ENCODE measurements around the gene SORCS2.

The SORCS2 gene

DNA sequence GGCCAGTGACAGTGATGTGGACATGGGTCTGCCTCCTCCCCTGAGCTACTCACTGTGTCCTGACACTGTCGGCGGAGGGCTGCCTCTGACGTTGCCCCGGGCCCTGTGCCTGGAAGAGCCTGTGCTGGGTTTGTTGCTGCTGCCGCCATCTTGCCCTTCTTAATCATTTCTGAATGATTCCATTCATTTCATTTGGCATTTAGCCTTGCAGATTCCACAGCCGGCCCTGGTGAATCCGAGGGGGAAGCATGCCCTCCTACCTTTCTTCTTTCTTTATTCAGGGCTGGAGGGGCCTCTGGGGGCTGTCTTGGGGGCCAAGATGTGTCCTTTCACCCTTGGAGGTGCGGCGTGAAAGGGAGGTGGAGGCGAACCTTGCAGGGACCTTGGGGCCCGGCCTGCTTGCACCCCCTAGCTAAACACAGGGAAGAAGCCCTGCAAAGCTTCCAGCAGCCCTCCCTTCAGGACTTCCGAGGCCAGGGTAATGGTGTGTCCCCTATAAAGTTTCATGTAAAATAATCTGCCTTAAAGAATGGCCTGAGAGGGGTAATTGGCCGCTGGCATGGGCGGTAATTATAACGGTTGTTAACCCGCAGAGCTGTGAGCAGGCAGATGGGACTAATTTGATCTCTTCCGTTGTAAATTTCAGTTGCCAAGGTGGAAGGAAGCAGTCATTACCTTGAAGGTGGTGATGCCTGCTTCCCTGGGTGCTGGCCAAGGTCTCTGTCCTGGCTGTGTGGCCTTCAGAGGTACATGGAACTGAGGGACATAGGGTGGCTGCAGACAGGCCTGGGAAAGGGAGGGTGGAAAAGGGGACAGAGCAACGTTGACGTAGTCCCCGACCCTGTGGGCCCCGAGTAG is 150.1 kb downstream of the SORCS2 start:
- DNase-seq: no peak

DNA sequence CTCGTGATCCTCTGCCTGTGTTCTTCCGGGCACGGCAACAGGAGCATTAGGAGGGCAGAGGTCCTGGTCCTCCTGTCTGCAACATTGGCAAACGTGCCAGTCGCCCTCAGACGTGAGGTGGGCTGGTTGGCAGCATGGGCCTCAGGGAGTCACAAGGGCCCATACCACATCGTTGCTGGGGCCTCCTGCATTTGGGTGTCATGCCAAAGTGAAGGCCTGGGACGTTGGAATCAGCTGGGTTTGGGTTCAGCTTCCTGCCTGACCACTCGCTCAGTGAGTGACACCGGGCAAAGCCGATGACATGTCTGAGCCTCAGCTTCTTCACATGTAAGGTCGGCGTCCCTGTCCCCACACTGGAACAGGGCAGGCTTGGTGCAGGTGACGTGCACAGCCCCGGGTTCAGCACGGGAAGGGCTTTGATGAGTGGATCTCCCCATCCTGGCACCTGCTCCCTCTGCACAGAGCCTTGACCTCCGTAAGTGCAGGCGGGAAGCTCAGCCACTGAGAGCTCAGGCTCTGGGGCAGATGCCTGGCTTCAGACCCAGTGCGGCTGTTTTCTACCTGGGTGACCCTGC is 150.8 kb downstream of the SORCS2 start:
- DNase-seq: no peak

DNA sequence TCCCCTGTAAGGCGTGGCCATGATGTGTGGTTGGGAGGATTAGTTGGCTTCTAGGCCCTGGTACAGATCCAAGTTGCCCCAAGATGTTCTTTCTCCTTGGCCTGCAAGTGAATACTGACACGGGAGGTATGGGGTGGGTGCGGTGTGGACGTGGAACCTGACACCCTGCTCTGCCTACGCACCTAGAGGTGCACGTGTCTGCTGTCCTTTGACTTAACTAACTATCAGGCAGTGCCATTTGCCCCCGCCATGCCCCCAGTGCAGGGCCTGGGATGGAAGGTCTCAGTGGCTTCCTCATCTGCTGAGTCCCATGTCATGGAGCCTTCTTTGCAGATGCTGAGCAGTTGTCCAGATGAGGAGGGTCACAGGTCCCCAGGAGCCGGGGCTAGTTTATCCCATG is 151.6 kb downstream of the SORCS2 start:
- DNase-seq: no peak

DNA sequence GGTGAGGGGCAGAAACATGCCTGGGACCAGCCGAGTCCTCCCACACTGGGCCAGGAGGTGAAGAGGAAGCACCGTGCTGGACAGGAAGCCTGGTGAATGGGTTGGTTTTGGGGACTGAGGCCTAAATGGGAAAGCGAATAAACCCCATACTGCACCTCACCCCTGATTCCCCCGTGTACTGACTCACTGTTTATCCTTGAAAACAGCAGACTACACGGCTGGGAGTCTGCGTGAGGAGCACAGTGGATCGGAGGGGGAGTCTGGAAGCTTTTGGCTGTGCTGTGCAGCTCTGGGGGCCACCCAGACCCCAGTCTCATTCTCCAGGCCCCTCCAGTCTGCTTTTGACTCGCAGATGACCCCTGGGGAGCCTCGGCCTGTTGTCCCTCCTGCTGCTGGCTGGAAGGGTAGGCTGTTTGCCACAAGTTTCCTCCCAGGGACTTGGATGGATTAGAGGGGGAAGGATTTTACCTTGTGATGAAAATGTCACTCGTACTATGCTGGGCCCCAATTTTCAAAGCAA is 152.4 kb downstream of the SORCS2 start:
- DNase-seq: no peak

DNA sequence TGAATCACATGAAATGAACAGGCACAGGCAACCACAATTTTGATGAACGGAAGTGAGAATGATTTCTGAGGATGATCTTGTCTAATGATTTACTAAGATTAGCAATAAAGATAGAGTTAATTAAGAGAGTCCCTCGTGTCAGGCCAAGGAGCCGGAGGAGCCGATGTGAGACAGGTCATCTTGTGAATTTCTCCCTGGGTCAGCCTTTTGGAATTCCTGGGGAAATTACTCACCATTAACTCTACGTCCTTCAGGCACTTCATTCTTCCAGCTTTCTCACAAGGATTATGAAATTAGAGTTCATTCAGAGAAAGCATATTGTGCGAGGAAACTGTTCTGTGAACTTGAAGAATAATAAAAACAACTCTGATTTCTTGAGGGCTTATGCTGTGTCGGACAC is 155.6 kb downstream of the SORCS2 start:
- no peak for DNase-seq

DNA sequence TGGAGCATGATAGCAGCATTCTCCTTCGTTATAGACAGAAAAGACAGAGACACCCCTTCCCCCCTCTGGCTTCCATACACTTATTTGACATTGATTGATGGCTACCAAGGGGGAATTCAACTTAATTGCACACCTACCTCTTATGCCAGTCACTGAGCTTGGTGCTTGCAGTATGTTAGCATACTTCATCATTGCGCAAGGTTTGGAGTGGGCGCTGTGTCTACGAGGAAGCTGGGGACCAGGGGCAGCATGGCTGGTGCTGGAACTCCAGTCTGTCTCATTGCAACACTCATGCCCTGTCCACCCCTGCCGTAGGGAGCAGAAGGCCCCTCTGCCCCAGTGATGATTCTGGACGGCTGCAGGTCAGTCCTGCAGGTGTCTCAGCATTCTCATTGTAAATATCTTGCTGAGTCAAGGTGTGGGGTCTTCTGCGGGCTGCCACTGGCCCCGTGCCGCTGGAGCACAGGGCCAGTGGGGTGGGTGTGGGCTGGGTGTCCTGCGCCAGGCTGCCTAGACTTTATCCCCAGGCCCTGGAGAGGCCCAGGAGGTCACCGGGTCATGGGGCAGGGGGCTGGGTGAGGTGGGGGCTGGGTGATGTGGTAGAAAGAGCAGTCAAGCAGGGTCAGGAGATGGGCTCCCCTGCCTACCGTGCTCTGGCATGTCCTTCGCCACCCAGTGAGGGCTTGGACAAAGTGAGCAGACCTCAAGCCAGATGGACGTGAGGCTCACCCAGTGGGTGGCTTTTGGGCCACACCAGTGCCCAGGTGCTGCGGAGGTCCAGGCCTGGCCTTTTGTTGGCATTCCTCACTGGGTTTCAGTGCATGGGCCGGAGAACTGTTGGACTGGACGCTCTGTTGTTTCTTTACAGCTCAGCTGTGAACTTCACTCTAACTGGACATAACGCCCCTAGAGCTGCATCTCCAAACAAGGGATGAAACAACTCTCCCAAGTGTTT is 156.9 kb downstream of the SORCS2 start:
- no peak for DNase-seq

DNA sequence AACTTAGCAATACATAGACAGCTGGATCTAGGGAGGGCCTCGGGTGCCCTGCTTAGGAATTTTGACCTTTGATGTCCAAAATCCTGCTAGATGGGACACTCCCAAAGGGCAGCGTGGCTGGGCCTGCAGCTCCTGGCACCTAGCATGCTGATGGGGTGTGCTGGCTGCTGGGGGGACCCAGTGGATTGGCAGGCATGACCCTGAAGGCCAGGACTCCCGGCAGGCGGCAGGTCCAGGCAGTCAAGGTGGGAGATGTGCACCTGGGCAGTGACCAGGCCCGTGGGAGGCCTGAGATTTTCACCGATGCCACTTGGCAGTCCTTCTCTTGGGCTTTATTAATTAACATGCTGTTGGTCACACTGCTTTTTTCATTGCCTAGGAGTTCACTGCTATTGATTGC is 158.1 kb downstream of the SORCS2 start:
- DNase-seq: no peak

DNA sequence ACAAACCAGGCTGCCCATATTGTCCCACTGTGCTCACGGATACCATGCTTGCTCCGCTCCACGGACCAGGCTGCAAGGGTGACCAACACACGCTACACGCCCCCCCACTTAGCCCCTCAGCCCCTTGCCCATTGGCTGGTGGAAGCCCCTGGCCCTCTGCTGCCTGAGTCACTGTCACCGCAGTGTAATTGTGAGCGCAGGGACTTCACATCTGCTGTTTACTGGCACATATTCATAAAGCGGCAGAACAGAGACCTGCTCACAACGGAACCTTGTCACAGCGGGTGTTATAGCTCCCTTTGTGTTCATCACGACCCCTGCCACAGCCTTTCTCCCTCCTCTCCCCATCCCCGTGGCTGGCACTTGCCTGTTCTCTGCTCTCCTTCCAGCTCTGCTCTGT is 158.7 kb downstream of the SORCS2 start:
- DNase-seq: no peak

DNA sequence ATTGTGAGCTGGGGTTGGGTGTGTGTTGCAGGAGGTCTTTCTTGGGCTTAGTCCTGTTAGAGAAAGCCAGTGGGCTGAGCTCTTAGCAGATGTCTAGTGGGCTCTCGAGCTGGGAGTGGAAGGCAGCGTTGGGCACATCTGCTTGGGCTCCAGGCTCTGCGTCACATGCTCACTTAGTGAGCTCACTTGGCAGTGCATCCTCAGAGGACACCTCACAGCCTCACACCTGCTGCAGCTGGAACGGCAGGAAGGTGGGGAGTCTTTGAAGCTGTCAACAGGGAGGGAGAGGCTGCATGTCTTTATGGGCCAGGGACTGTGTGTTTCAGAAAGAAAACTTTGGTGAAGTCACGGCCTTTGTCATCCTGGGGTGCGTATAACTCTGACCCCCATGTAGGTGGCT is 160.1 kb downstream of the SORCS2 start:
- DNase-seq: no peak

DNA sequence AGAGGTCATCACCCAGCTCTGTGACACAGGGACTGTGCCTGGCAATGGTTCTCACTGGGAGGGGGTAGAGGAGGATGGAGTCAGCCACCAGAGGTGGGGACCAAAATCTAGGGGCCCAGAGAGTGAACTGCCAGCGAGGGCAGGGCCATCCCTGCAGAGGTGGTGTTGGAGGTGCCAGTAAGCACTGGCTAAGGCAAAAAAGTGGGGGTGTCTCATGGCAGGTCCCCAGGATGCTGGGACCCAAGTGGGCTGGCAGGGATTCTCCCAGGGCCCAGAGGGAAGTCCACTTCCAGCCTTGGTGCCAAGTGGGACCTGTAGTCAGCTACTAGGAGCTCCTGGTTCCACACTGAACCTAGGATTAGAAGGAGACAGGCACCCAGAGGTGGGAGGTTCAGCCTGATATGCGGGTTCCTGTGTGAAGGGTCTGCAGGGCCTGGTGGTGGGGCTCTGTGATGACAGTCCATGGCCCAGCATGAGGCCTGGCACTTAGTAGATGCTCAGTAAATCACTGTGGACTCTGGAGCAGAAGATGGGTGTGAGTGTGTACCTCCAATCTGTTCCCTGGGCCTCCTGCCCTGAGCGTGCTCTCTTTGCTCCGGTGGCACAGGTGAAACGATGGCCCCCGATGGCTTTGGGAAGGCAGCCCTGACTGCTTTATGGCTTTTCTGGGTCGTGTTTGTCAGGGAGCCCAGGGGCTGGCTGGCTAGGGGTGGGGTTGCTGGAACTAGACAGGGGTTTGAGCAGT is 160.9 kb downstream of the SORCS2 start:
- no peak for DNase-seq

DNA sequence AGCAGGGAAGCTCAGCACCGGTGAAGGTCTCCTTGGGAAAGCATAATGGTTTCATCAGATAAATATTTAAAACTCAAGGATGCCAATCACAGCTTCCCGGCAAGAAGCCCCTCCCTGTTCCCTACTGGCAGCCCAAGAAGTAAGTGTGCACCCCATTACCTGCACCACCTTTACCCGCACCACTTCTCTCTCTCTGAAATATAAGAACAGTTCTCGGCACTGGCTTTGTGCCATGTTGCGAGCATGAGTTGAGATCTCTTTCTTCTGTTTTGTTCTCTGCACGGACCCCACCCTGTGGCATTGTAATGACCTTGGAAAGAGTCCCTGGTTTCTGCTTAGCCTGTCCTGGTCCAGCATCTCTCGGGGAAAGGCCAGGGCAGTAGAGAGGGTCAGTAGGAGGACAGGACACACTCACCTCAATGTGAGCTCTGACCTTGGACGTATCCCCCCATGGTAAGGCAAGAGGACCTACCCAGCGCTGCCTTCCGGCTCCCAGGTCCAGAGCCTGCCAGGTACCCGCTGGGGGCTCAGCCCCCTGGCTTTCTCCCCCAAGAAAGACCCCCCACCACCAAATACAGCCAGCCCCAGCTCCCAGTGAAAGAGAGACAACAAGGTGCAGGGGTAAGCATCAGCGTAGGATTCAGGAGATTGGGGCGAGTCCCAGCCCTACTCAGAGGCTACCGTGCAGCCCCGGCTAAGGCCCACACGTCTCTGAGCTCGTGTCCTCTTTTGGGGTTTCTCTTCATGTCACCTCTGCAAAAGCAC is 161.7 kb downstream of the SORCS2 start:
- DNase-seq: no peak

DNA sequence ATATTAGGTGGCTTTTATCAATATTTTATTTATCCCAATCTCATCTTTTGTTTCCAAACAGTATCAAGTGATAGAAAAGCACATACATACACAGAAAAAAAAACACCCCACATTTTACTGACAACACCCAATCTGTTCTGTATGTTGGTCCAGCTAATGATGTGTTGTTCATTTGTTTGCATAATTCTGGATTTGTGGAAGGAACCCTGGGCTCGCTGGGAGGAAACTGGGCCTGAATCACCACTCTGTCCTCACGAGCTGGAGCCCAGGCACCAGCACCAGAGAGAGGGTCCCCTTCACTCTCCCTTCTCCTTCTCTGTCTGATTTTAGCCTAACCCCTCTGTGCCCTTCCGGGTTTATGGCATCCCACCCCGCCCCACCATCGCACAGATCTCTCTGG is 162.6 kb downstream of the SORCS2 start:
- no peak for DNase-seq

DNA sequence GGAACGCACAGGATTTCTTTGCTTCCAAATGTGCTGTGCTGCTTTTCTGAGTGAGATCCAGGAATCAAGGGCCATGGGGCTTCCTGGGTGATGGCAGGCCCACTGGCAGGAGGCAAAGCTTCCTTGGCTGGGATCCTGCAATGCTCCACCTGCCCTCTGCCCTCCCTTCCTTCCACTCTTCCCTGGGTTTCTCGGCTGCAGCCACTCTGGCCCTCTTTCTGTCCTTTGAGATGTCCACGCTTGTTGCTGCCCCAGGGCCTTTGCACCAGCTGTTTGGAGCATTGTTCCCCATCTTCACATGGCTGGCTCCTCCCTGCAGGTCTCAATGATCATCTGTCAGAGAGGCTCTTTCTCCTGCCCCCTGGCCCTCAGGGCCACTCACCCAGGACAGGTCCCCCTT is 163.5 kb downstream of the SORCS2 start:
- DNase-seq: no peak

DNA sequence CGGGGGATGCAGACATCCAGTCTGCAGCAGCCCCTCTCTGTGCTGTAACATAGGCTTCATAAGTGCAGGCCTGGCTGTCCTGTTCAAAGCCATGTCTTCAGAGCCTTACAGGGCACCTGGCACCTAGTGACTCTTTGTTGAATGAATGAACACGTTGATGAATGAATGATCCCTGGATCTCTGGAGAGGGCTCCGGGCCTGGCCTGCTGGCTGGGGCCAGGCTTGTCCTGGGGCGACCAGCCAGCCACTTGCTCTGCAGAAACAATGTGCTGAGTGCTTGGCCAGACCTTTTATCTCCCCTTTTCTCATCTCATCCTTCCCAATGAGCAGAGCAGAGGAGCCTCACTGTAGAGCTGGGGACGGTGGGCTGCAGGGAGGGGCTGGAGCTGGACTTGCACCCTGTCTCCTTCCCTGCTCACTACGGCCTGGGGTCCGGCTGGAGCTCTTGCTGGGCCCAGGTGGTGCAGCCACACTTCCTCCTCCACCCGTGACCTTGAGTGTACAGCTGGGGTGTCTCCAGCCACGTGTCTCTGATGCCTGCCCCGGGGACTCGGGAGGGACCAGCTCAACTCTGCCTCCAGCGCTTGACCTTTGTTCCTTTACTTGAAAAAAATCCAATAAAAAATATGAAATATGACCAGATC is 164.5 kb downstream of the SORCS2 start:
- no peak for DNase-seq

DNA sequence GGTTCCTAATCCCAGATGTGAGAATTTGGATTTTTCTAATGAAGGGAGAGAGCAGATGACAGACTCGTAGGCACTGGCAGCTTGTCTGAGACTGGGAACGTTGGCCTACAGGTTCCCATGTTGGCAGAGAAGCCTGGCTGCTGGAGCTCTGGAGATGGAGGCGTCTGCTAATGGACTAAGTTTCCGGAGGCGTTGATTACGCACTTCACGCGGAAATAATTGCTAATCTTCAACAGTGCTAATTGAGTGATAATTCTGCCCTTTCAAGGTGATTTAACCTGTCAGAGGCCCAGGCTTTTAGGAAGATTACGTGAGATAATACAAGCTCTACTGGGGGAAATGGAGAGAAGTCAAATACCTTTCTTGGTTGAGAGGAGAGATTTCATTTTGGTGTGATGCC is 165.0 kb downstream of the SORCS2 start:
- no peak for DNase-seq

DNA sequence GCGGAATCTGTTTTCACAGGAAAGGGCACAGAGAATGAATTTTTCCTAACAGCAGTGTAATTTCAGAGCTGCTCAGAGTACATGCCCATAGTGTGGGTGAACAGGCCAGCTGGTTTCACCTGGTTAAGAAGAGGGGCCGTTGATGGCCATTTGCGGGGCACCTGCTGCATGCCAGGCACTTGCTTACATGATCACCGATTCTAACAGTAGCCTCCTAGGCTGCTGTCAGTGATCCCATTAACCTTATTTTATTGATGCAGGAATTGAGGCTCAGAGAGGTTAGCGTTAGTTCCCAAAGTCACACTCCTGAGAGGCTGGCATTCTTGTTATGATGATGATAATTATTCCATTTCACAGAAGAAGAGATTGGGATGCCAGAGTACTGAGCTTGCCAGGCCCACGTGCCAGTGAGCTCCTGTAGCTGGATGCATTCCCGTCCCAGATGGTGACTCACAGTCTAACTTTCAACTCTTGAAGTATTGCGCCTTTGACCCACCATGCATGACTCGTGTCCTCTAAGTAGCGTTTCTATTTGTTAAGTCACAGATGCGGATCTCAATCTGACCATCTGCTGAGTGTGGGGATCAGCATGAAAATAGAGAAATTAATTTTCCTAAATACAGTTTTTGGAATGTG is 165.9 kb downstream of the SORCS2 start:
- DNase-seq: no peak

DNA sequence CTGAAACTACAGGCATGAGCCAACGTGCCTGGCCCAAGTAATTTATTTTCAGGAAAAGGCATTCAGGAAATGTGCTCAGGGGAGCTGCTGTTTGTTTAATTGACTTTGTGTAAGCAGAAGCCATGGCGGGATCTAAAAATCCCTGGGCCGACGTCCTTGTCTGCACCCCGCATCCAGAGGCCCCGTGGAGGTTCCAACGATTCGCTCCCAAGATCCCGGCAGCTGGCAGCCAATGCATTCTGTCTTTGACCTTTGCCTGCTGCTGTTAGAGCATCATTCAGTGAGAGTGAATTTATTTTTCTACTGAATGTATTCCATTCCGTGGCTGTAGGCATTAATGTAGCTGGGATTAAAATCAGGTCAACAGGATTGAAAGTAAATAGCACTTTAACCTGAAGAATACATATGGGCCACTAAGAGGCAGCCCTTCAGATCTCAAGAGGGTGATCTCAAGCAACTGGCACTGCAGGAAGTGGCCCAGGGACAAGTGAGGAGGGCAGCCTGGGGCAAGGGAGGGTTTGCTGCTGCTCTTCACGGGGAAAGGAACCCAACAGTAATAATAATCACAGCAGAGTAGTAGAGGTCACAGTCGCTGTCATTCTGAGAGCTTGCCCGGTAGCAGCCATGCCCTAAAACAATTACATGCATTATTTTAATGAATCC is 167.2 kb downstream of the SORCS2 start:
- no peak for DNase-seq

DNA sequence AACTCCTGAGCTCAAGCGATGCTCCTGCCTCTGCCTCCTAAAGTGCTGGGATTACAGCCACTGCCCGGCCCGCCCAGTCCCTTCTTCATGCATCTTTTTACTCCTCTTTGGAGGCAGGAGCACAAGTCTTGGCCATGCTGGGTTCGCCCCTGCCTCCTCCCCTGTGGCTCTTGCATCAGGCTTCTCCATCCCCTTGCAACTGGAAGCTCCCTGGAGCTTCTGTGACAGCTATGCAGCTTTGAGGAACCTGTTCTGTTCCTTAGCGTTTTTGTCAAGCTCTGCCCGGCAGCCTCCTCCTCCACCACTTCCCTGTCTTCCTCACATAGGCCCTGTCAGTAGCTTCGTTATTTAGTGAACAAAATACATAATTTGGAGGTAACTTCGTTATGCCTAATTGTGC is 168.5 kb downstream of the SORCS2 start:
- no peak for DNase-seq

DNA sequence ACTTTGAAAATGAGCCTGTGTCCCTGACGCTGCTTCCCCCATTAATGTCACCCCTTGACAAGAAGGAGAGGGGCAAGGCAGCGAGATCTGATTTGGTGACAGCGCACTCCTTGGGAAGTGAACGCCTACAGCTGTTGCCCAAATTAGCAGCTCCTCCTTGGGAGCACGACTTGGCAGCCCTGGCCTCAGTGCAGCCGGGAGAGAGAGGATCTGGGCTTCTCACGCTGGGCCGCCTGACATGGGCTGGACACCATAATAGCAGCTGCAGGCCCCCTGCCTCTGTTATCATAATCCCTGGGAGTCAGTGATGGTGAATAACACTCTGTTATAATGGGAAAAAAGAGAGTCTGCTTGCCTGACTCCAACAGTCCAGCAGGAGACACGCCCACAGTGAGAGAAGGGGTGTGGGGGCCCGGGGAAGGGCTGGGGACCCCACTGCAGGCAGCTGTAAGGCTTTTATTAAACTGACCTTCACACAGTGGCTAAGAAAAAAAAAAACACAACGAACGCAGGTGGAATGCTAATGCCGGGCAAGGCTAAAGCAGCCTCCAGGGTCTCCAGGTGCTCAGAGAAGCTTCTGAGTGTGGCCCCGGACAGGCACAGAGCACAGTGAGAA is 169.1 kb downstream of the SORCS2 start:
- no peak for DNase-seq

DNA sequence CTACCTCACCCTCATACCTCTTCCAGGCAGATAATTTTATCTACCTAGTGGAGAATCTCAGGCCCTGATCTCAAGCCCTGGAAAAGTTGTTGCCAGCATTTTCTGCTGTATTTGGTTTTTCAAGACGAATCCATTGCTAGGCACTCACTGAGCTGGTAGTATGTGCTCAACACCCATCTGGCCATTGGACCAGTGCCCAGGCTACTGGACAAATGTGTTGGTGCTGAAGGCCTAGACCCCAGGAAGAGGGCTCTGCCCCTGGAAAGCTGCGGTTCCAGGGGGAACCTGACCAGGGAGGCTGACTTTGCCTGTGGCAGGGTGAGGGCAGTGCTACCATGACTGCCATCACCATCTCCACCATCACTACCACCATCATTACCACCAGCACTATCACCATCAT is 170.0 kb downstream of the SORCS2 start:
- no peak for DNase-seq
